Measurements from ENCODE around the gene SLC17A5. TPM values are rescaled to one million over a fixed set of nuclear protein-coding genes. Genes with fewer than 3 reads are reported as not detected.

SLC17A5 gene
- total and polyA plus RNA-seq, 9 of the 15 experiments (the other 6 are each of a cell fraction or from before 2014, with no cell fraction given) = 1.3 to 7.2 (median 3.4) TPM

GRCh38 chr6:73639040-73639439, 14.8 kb downstream of the SLC17A5 start:
- FAIRE-seq = peak; percentile 26
- no peak overlapping the region for H3K4me2 ChIP-seq (ENCODE audit: insufficient read depth, low read length)
- H3K4me3 ChIP-seq = no peak overlapping the region
- POLR2A ChIA-PET = interaction anchor here (0.8 kb wide), 1 partner anchor 8 kb away, joined by 3 read pairs; no protein-coding TSS in a partner anchor
- H3K27me3 ChIP-seq (ENCODE audit: control insufficient read depth in 2 of 2, insufficient read depth in 2 of 2, low read length in 2 of 2) = no peaks in the 10 kb centered on the region
- in situ Hi-C loops (cut with MboI) = no loop called here
- CTCF ChIA-PET (ENCODE audit: low intra/inter-chr PET ratio) = no interaction called here
- no peak for ATAC-seq
- no peak overlapping the region for H2AFZ ChIP-seq (ENCODE audit: low read depth, low read length)
- H3K36me3 ChIP-seq (ENCODE audit: control insufficient read depth, insufficient read depth, low read length) = peaks cover 2% of the 10 kb centered on the region; the same call in 1 of the 3 replicates
- no peaks in the 10 kb centered on the region for H3K9me1 ChIP-seq (ENCODE audit: control insufficient read depth, insufficient read depth, low read length)
- H3K4me1 ChIP-seq (replicated peaks in 1 of 2; ENCODE audit: control insufficient read depth in 2 of 2, insufficient read depth in 2 of 2, low read length in 2 of 2) = no peaks in the 10 kb centered on the region
- no peak overlapping the region for H3K9ac ChIP-seq (ENCODE audit: insufficient read depth in 1 of 2, low read depth in 2 of 2, low read length in 2 of 2)
- DNase-seq (ENCODE audit: extremely low read depth in 1 of 4, low spot score in 3 of 4) = no peak
- 44% methylated on average over 4 of the region's 4 CpGs for WGBS (ENCODE audit: insufficient coverage, low coverage, missing lambda C conversion rate)
- no peaks in the 10 kb centered on the region for H3K9me3 ChIP-seq (replicated peaks; ENCODE audit: control insufficient read depth, insufficient read depth, low read depth, low read length)
- no peaks in the 10 kb centered on the region for H3K79me2 ChIP-seq (ENCODE audit: control insufficient read depth, insufficient read depth, low read length)
- H4K20me1 ChIP-seq (replicated peaks; ENCODE audit: control insufficient read depth, insufficient read depth, low read length) = no peaks in the 10 kb centered on the region
- intact Hi-C loops (cut with micrococcal nuclease) = no loop called here
- TF ChIP-seq PPARD (CRISPR knock-in tag; IDR thresholded peaks at IDR 0.05) (no peak), ZNF316 (IDR thresholded peaks at IDR 0.05) (peak; percentile 45), MYC (IDR thresholded peaks at IDR 0.05; ENCODE audit: low read depth, low read length) (no peak), MYC (CRISPR knock-in tag; IDR thresholded peaks at IDR 0.05; ENCODE audit: borderline replicate concordance, low read depth) (no peak)
- TF ChIP-seq, protein P1, sequence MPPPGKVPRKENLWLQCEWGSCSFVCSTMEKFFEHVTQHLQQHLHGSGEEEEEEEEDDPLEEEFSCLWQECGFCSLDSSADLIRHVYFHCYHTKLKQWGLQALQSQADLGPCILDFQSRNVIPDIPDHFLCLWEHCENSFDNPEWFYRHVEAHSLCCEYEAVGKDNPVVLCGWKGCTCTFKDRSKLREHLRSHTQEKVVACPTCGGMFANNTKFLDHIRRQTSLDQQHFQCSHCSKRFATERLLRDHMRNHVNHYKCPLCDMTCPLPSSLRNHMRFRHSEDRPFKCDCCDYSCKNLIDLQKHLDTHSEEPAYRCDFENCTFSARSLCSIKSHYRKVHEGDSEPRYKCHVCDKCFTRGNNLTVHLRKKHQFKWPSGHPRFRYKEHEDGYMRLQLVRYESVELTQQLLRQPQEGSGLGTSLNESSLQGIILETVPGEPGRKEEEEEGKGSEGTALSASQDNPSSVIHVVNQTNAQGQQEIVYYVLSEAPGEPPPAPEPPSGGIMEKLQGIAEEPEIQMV (tag; conservative IDR thresholded peaks at IDR 0.05; ENCODE audit: low read depth) = no peak
- TF ChIP-seq, protein P2, sequence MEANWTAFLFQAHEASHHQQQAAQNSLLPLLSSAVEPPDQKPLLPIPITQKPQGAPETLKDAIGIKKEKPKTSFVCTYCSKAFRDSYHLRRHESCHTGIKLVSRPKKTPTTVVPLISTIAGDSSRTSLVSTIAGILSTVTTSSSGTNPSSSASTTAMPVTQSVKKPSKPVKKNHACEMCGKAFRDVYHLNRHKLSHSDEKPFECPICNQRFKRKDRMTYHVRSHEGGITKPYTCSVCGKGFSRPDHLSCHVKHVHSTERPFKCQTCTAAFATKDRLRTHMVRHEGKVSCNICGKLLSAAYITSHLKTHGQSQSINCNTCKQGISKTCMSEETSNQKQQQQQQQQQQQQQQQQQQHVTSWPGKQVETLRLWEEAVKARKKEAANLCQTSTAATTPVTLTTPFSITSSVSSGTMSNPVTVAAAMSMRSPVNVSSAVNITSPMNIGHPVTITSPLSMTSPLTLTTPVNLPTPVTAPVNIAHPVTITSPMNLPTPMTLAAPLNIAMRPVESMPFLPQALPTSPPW (CRISPR knock-in tag; IDR thresholded peaks at IDR 0.05) = no peak
- no TSS peak for BruUV-seq (replicated peaks)
- no peak overlapping the region for H3K27ac ChIP-seq (ENCODE audit: extremely low read depth, low read depth, low read length)

All from K562 (cell line).